Glutamatergic neuron (in vitro differentiated cells): Measurements from ENCODE around the gene AKAP1. TPM values are rescaled to one million over a fixed set of nuclear protein-coding genes. Genes with fewer than 3 reads are reported as not detected.

Experiments
- DNase-seq: peaks from one replicate; pipeline ENCODE4 v3.0.0; 2022
- H3K27ac Mint-ChIP-seq: one replicate; pipeline ENCODE4 v1.8.0; 2020; ENCODE audit warnings: mild to moderate bottlenecking, mixed read lengths, inconsistent platforms; ENCODE audit not compliant: unreplicated experiment
- H3K27me3 Mint-ChIP-seq: one replicate; pipeline ENCODE4 v1.8.0; 2020; ENCODE audit warnings: mild to moderate bottlenecking, moderate library complexity, mixed read lengths, inconsistent platforms; ENCODE audit not compliant: unreplicated experiment
- H3K36me3 Mint-ChIP-seq: one replicate; pipeline ENCODE4 v1.8.0; 2020; ENCODE audit warnings: mild to moderate bottlenecking, mixed read lengths, inconsistent platforms; ENCODE audit not compliant: unreplicated experiment
- H3K4me1 Mint-ChIP-seq: one replicate; pipeline ENCODE4 v1.8.0; 2020; ENCODE audit warnings: mild to moderate bottlenecking, low read depth, mixed read lengths, inconsistent platforms; ENCODE audit not compliant: unreplicated experiment
- H3K4me3 Mint-ChIP-seq: one replicate; pipeline ENCODE4 v1.8.0; 2020; ENCODE audit warnings: mild to moderate bottlenecking, mixed read lengths, inconsistent platforms; ENCODE audit not compliant: unreplicated experiment
- H3K9me3 Mint-ChIP-seq: one replicate; pipeline ENCODE4 v1.8.0; 2020; ENCODE audit warnings: mild to moderate bottlenecking, moderate library complexity, mixed read lengths, inconsistent platforms; ENCODE audit not compliant: unreplicated experiment
- total RNA-seq: library from RNA; stranded (reverse); fragmentation: NEBNext Ultra II Directional; extraction: Animal tissue kit (Norgen Biotek cat#: 25700); gene quantifications from one replicate; pipeline ENCODE4 v1.2.1, GENCODE V29; 2021; ENCODE audit not compliant: unreplicated experiment
- TF ChIP-seq, protein P1 (sequence below): fragments of 200-600 bp; sonication (generic); IDR thresholded peaks from one replicate; pipeline ENCODE4 v1.5.0; 2021; ENCODE audit not compliant: partially characterized antibody, unreplicated experiment

The AKAP1 gene
- total RNA-seq, 1 donor from 2014 or later = 35.6 TPM

DNA sequence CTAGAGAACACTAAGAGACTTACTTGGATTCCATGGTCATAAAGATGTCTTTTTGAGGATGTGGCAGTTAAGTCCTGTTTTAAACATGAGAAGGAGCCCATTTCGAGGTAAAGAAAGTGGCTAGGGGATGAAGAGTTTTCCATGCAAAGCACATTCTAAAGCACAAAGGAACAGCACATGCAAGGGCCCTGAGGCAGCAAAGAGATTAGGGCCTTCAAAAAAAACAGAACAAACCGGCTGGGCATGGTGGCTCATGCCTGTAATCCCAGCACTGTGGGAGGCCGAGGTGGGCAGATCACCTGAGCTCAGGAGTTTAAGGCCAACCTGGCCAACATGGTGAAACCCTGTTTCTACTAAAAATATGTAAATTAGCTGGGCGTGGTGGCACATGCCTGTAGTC lies 79.8 kb downstream of the AKAP1 start:
- no peak for DNase-seq
- no peak overlapping the region for H3K27ac Mint-ChIP-seq
- TF ChIP-seq, protein P1, sequence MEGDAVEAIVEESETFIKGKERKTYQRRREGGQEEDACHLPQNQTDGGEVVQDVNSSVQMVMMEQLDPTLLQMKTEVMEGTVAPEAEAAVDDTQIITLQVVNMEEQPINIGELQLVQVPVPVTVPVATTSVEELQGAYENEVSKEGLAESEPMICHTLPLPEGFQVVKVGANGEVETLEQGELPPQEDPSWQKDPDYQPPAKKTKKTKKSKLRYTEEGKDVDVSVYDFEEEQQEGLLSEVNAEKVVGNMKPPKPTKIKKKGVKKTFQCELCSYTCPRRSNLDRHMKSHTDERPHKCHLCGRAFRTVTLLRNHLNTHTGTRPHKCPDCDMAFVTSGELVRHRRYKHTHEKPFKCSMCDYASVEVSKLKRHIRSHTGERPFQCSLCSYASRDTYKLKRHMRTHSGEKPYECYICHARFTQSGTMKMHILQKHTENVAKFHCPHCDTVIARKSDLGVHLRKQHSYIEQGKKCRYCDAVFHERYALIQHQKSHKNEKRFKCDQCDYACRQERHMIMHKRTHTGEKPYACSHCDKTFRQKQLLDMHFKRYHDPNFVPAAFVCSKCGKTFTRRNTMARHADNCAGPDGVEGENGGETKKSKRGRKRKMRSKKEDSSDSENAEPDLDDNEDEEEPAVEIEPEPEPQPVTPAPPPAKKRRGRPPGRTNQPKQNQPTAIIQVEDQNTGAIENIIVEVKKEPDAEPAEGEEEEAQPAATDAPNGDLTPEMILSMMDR = no peak
- no peaks in the 10 kb centered on the region for H3K4me1 Mint-ChIP-seq
- peaks cover 2% of the 10 kb centered on the region for H3K9me3 Mint-ChIP-seq
- no peak overlapping the region for H3K4me3 Mint-ChIP-seq
- no peaks in the 10 kb centered on the region for H3K27me3 Mint-ChIP-seq
- peaks cover 12% of the 10 kb centered on the region for H3K36me3 Mint-ChIP-seq

GRCh38 chr17:57165754-57166153 lies 80.7 kb downstream of the AKAP1 start:
- no peak overlapping the region for H3K27ac Mint-ChIP-seq

GRCh38 chr17:57166803-57167202 lies 81.8 kb downstream of the AKAP1 start:
- no peak for DNase-seq
- H3K4me1 Mint-ChIP-seq = no peaks in the 10 kb centered on the region
- H3K27me3 Mint-ChIP-seq = no peaks in the 10 kb centered on the region
- TF ChIP-seq, protein P1 = no peak
- no peak overlapping the region for H3K27ac Mint-ChIP-seq
- peaks cover 2% of the 10 kb centered on the region for H3K9me3 Mint-ChIP-seq
- peaks cover 4% of the 10 kb centered on the region for H3K36me3 Mint-ChIP-seq
- H3K4me3 Mint-ChIP-seq = no peak overlapping the region

More at GRCh38 chr17:57165754-57166153, 80.7 kb downstream of the AKAP1 start:
- Mint-ChIP-seq H3K27me3 (no peaks in the 10 kb centered on the region), H3K9me3 (peaks cover 2% of the 10 kb centered on the region), H3K4me1 (no peaks in the 10 kb centered on the region), H3K36me3 (peaks cover 12% of the 10 kb centered on the region), H3K4me3 (no peak overlapping the region)
- TF ChIP-seq, protein P1 = no peak
- DNase-seq = no peak

- Mint-ChIP-seq H3K4me3 (no peak overlapping the region), H3K27me3 (no peaks in the 10 kb centered on the region), H3K9me3 (no peaks in the 10 kb centered on the region), H3K36me3 (no peaks in the 10 kb centered on the region), H3K27ac (no peak overlapping the region), H3K4me1 (peaks cover 2% of the 10 kb centered on the region)
- TF ChIP-seq, protein P1 = no peak
- DNase-seq = no peak
Observed at GRCh38 chr17:57168695-57169094, 83.6 kb downstream of the AKAP1 start.

GRCh38 chr17:57170866-57171265 lies 85.8 kb downstream of the AKAP1 start:
- H3K4me3 Mint-ChIP-seq = no peak overlapping the region
- DNase-seq = no peak
- H3K9me3 Mint-ChIP-seq = no peaks in the 10 kb centered on the region
- TF ChIP-seq, protein P1 = no peak
- no peak overlapping the region for H3K27ac Mint-ChIP-seq
- H3K27me3 Mint-ChIP-seq = no peaks in the 10 kb centered on the region
- no peaks in the 10 kb centered on the region for H3K36me3 Mint-ChIP-seq
- H3K4me1 Mint-ChIP-seq = peaks cover 2% of the 10 kb centered on the region

Other genes starting within 250 kb of the AKAP1 start
- 1.9 TPM for gene TRIM25, start 171.2 kb upstream of the AKAP1 start, total RNA-seq
- 9.4 TPM for gene COIL, start 124.2 kb upstream of the AKAP1 start, total RNA-seq
- 46.9 TPM for gene SCPEP1, start 107.1 kb upstream of the AKAP1 start, total RNA-seq
- 141 TPM for gene MSI2, start 171.3 kb downstream of the AKAP1 start, total RNA-seq